Stimulated activated CD4-positive, alpha-beta T cell treated with anti-CD3 and anti-CD28 coated beads, TNF-alpha, amount 100 ng/mL, for 4 hours (primary cell): ENCODE data around the gene TMEM269.

ENCODE experiments used
- DNase-seq, 3 experiments: peaks; one replicate each; pipeline ENCODE4 v3.0.0-alpha.2; 2020; ENCODE audit warnings: low read depth in 3 of 3

TMEM269 gene

GRCh38 chr1:42821690-42822089 lies 36.9 kb downstream of the TMEM269 start:
- DNase-seq: no peak

- DNase-seq: no peak
Measured at GRCh38 chr1:42822800-42823392, 38.1 kb downstream of the TMEM269 start.

- no peak for DNase-seq
Measured at GRCh38 chr1:42824481-42825035, 39.8 kb downstream of the TMEM269 start.

- no peak for DNase-seq
Measured at GRCh38 chr1:42825036-42825851, 40.5 kb downstream of the TMEM269 start.

GRCh38 chr1:42830631-42831030 lies 45.8 kb downstream of the TMEM269 start:
- no peak for DNase-seq

GRCh38 chr1:42831273-42831672 lies 46.5 kb downstream of the TMEM269 start:
- DNase-seq: no peak

GRCh38 chr1:42832641-42833240 lies 48.0 kb downstream of the TMEM269 start:
- DNase-seq: no peak

GRCh38 chr1:42833981-42834380 lies 49.2 kb downstream of the TMEM269 start:
- no peak for DNase-seq

- DNase-seq: no peak
Measured at GRCh38 chr1:42834803-42835202, 50.0 kb downstream of the TMEM269 start.

- DNase-seq: no peak
Measured at GRCh38 chr1:42835422-42835821, 50.6 kb downstream of the TMEM269 start.

- no peak for DNase-seq
Measured at GRCh38 chr1:42837709-42838108, 52.9 kb downstream of the TMEM269 start.

- no peak for DNase-seq
Measured at GRCh38 chr1:42838482-42839190, 53.8 kb downstream of the TMEM269 start.

GRCh38 chr1:42841010-42841409 lies 56.2 kb downstream of the TMEM269 start:
- DNase-seq: no peak

GRCh38 chr1:42841440-42842147 lies 56.8 kb downstream of the TMEM269 start:
- DNase-seq: no peak

- no peak for DNase-seq
Measured at GRCh38 chr1:42844592-42845140, 59.9 kb downstream of the TMEM269 start.

GRCh38 chr1:42845193-42845592 lies 60.4 kb downstream of the TMEM269 start:
- no peak for DNase-seq

- DNase-seq: no peak
Measured at GRCh38 chr1:42845866-42846256, 61.1 kb downstream of the TMEM269 start.

- DNase-seq: peak; percentile 51 to 79 (median 79)
Measured at GRCh38 chr1:42846257-42847110, 61.7 kb downstream of the TMEM269 start, which contains the start of gene ZNF691. Gene ZNF691, plus strand, starts transcription at chr1:42846613. Its CDS starts 3,046 bp downstream, at chr1:42849659.

GRCh38 chr1:42847111-42847595 lies 62.4 kb downstream of the TMEM269 start:
- DNase-seq: no peak
